Mucosa of descending colon (tissue), 3 donors: ENCODE measurements around the gene ISG15. TPM values are rescaled to one million over a fixed set of nuclear protein-coding genes. Genes with fewer than 3 reads are reported as not detected.
A peak's percentile ranks its signal among the peaks of the same experiment; 100 is the strongest.
"Not testable (repeated sequence)": the region's sequence is repeated elsewhere in the genome, so short reads cannot be mapped to it uniquely, and the experiment has no call there.

ENCODE experiments used
- ATAC-seq: fragments of 200-7000 bp; cut with Tn5 transposase; one replicate; pipeline ENCODE4 v1.9.1; 2020; ENCODE audit warnings: mild to moderate bottlenecking, moderate library complexity
- DNase-seq, 3 donors: peaks; one replicate each; pipeline ENCODE4 v3.0.0-alpha.2; 2020
- H3K36me3 ChIP-seq: fragments of 200-600 bp; one replicate; pipeline ENCODE4 v1.8.0; 2021; ENCODE audit warnings: low read depth, mild to moderate bottlenecking
- H3K4me1 ChIP-seq: fragments of 200-600 bp; one replicate; pipeline ENCODE4 v1.8.0; 2021; ENCODE audit warnings: low read depth, mild to moderate bottlenecking
- H3K4me3 ChIP-seq: fragments of 200-600 bp; one replicate; pipeline ENCODE4 v1.8.0; 2021; ENCODE audit warnings: mild to moderate bottlenecking
- H3K9me3 ChIP-seq: fragments of 200-600 bp; one replicate; pipeline ENCODE4 v1.8.0; 2021; ENCODE audit warnings: mild to moderate bottlenecking
- intact Hi-C, 2 donors: fragments of 100-400 bp; cut with DNase I in 1 of 2; cut with micrococcal nuclease in 1 of 2; formaldehyde crosslinking; loops; one replicate each; pipeline versions ENCODE4 v1.11.0 to v1.11.1; 2022; cut with DNase I, micrococcal nuclease
- total RNA-seq, 3 donors: library from RNA; stranded (reverse); fragmentation: NEBNext Ultra II Directional in 2 of 3; extraction: Animal tissue kit (Norgen Biotek cat#: 25700) in 2 of 3; gene quantifications; one replicate each; pipeline versions ENCODE4 v1.2.1 to v1.2.4, GENCODE V29; 2021 to 2023
- TF ChIP-seq, protein P1 (sequence below): fragments of 200-600 bp; IDR thresholded peaks from one replicate; pipeline ENCODE4 v1.8.0; 2022; ENCODE audit warnings: antibody characterized with exemption, mild to moderate bottlenecking
- donor health status: DM: no; HTN: no; CAD: no; lungs with moderate emphysema.
- donor health status: DM: no; HTN: no; CAD: no.
- donor health status: DM: no; HTN: yes; CAD: no.

The ISG15 gene
- total RNA-seq, 3 donors from 2014 or later = 37.5 to 41.7 (median 38.7) TPM

DNA sequence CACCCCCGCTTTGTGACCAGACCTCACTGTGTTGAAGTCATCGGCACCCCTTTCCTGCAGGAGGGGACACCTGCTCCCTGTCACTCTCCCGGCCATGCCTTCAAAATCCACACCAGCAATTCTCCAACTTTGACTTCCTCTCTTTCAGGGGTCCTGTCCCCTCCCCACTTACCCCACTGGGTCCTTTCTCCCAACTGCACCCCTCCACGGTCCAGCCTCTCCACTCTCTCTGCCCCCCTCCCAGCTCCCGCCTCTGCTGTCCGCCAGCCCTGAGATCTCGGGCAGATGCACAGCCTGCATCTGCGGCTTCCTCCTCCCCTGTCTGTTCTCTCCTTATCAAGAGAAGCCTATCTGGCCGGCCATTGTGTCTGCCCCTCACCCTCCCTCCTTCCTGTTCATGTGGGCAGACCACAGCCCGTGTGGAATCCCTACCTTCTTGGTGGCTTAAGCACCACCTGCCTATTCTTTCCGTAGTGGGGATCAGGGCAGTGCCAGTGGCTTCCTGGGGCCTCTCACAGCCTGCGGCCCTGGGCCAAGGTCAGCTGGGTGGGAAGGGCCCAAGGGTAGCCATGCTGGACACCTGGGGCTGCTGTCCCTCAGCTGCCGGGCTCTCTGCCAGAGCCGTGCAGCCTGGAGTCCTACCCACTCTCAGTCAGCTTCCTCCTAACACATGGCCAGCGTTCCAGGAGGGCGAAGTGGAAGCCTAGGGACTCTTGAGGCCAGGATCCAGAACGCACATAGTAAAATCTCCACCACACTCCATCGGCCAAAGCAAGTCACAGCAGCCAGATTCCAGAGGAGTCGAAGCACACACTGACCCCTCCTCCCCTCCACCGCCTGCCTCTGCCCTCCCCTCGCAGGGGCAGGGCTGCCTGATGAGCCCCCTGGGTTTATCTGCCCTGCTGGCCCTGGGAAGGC, 8.3 kb upstream of the ISG15 start:
- intact Hi-C loops = no loop called here
- DNase-seq = peak in 2 of 3 donors; percentile 54 to 67
- Histone ChIP-seq H3K4me1 (peaks cover 28% of the 10 kb centered on the region), H3K4me3 (no peak overlapping the region), H3K36me3 (no peaks in the 10 kb centered on the region), H3K9me3 (no peaks in the 10 kb centered on the region)
- TF ChIP-seq, protein P1, sequence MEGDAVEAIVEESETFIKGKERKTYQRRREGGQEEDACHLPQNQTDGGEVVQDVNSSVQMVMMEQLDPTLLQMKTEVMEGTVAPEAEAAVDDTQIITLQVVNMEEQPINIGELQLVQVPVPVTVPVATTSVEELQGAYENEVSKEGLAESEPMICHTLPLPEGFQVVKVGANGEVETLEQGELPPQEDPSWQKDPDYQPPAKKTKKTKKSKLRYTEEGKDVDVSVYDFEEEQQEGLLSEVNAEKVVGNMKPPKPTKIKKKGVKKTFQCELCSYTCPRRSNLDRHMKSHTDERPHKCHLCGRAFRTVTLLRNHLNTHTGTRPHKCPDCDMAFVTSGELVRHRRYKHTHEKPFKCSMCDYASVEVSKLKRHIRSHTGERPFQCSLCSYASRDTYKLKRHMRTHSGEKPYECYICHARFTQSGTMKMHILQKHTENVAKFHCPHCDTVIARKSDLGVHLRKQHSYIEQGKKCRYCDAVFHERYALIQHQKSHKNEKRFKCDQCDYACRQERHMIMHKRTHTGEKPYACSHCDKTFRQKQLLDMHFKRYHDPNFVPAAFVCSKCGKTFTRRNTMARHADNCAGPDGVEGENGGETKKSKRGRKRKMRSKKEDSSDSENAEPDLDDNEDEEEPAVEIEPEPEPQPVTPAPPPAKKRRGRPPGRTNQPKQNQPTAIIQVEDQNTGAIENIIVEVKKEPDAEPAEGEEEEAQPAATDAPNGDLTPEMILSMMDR = no peak
- ATAC-seq = peak; percentile 40

DNA sequence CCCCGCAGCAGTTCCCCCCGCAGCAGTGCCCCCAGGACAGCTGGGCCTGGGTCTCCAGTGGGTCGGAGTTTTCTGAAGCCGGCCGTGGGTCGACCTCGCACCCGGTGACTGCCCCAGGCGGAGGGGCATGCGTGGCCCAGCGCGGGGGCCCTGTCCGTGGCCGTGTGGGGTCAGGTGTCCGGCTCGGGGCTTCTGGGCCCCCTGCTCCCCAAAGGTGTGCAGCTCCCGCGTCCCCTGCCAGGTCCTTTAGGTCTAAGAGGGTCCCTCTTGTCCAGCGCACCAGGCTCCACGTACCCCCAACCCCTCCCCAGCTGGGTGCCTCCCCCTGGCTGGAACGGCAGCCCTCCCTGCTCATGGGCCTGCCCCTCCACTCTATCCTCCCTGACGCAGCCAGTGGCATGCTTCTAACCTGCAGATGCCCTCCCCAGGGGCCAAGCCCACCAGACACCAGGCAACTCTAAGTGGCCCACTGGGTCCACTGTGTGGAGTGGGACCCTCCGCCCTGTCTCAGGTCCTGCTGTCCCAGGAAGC, 7.5 kb upstream of the ISG15 start:
- Histone ChIP-seq H3K4me1 (peaks cover 22% of the 10 kb centered on the region), H3K4me3 (no peak overlapping the region), H3K9me3 (no peaks in the 10 kb centered on the region), H3K36me3 (no peaks in the 10 kb centered on the region)
- TF ChIP-seq, protein P1 = no peak
- ATAC-seq = no peak
- peak in 1 of 3 donors; percentile 56 for DNase-seq
- intact Hi-C loops = no loop called here

DNA sequence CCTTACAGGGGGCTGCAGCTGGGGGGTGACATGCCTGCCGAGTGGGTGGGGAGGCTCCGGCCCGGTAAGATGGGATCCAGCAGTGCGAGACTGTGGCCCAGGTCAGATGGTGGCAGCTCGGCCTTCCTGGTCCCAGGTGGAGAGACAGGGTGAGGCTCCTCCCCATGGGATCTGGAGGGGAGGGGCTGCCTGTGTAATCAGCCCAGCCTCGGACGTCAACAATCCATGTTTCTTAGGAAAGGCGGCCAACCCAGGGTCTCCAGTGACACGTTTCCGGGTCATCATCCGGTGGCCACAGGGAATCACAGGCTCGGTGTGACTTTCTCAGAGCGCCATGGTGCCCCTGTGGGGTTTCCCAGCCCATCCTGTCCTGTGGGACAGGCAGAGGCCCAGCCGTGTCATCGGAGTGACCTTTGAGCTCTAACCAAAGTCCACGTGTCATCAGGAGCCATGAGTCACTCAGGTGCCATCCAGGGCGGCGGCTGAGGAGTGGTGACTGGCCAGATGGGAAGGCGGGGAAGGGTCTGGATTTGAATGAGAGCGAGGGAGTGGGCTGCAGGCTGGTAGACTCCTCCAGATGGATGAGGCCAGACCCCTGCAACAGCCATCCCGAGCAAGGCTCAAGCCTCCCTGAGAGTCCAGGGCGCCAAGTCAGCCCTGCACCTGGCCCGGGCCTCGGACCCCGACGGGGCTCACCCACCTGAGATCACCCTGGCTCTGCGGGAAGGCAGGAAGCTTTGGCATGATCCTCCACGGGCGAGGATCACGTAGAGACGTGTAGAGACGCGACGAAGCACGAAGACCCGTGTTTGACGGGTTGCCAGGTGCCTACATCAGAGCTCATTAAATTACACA, 6.8 kb upstream of the ISG15 start:
- peak; percentile 84 to 86 (median 85) for DNase-seq
- H3K4me3 ChIP-seq = no peak overlapping the region
- H3K36me3 ChIP-seq = no peaks in the 10 kb centered on the region
- ATAC-seq = peak; percentile 90
- intact Hi-C loops = no loop called here
- H3K4me1 ChIP-seq = peaks cover 17% of the 10 kb centered on the region
- TF ChIP-seq, protein P1 = no peak
- H3K9me3 ChIP-seq = no peaks in the 10 kb centered on the region

DNA sequence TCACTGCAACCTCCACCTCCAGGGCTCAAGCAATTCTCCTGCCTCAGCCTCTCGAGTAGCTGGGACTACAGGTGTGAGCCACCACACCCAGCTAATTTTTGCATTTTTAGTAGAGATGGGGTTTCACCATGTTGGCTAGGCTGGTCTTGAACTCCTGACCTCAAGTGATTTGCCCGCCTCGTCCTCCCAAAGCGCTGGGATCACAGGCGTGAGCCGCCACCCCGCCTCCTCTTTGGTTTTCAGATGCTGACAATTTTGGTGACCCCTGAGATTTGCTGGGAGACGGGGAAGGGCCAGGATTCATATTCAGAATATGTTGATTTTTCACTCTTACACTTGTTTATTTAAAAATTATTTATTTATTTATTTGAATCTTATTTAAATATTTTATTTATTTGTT, 3.2 kb upstream of the ISG15 start:
- H3K4me1 ChIP-seq = peaks cover 22% of the 10 kb centered on the region
- intact Hi-C loops, ATAC-seq, H3K4me3 ChIP-seq, H3K36me3 ChIP-seq, H3K9me3 ChIP-seq: not testable (repeated sequence)
- DNase-seq = peak in 1 of 3 donors; percentile 19

DNA sequence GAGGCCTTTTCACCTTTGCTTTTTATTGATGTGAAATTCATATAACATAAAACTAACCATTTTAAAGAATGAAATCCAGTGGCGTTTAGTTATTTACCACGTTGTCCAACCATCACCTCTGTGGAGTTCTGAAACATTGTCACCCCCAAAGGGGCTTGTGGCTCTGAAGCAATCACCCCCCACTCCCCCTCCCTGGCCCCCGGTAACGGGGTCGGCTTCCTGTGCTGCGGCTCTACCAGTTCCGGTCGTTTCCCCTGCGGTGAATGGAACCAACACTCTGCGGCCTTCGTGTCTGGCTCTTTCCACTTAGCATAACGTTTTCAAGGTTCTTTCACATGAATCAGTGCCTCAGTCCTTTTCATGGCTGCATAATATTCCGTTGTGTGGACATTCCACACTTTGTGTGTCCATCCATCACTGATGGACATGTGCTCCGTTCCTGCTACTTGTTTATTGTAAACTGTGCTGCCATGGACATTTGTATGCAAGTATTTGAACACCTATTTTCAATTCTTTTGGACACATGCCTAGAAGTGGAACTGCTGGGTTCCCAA, 1.8 kb upstream of the ISG15 start:
- DNase-seq (peak; percentile 3 to 37 (median 18)), ATAC-seq (no peak)
- TF ChIP-seq, protein P1 = no peak
- Histone ChIP-seq H3K36me3 (no peaks in the 10 kb centered on the region), H3K4me1 (peaks cover 10% of the 10 kb centered on the region), H3K9me3 (no peaks in the 10 kb centered on the region), H3K4me3 (no peak overlapping the region)
- intact Hi-C loops = no loop called here

DNA sequence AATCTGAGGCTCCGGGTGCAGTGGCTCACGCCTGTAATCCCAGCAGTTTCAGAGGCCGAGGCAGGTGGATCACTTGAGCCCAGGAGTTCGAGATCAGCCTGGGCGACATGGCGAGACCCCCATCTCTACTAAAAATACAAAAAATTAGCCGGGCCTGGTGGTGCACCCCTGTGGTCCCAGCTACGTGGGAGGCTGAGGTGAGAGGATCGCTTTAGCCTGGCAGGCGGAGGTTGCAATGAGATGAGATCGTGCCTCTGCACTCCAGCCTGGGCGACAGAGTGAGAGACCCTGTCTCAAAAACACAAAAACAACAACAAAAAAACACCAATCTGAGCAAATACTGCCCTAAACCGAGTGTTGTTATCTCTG, 577 bp upstream of the ISG15 start:
- ATAC-seq, intact Hi-C loops: not testable (repeated sequence)
- peak in 2 of 3 donors; percentile 31 to 35 for DNase-seq

More for the DNA sequence above, 577 bp upstream of the ISG15 start:
- not testable (repeated sequence) for H3K36me3 ChIP-seq, H3K9me3 ChIP-seq, H3K4me1 ChIP-seq
- peak overlapping the region; percentile 29 for H3K4me3 ChIP-seq
